Naive thymus-derived CD8-positive, alpha-beta T cell (primary cell): ENCODE data around the gene MGST2. TPM values are rescaled to one million over a fixed set of nuclear protein-coding genes. Genes with fewer than 3 reads are reported as not detected.

Experiments
- ATAC-seq, 2 donors: fragments of 150-1000 bp; cut with Tn5 transposase in 1 of 2; sonication (Bioruptor Pico), chemical (Tn5 transposase) in 1 of 2; 1 replicate in 1 of 2; 2 replicates in 1 of 2; pipeline ENCODE4 v1.10.0; 2021; ENCODE audit warnings: mild to moderate bottlenecking in 2 of 2, moderate library complexity in 2 of 2
- POLR2A ChIA-PET: fragments of 350-600 bp; sonication (Branson Sonifier 250); formaldehyde crosslinking; loops from one replicate; lab custom pipeline; 2021; ENCODE audit warnings: antibody characterized with exemption; lab: Charles Lee
- DNase-seq, 10 donors: peaks; one replicate each; pipeline versions ENCODE4 v3.0.0 to v3.0.0-alpha.2; 2020 to 2022
- H3K27ac Mint-ChIP-seq, 10 donors: one replicate each; pipeline ENCODE4 v1.8.0; 2020 to 2022; ENCODE audit warnings: mild to moderate bottlenecking in 10 of 10, mixed read lengths in 10 of 10, moderate library complexity in 4 of 10, inconsistent platforms in 1 of 10
- H3K27me3 Mint-ChIP-seq, 5 donors: one replicate each; pipeline ENCODE4 v1.8.0; 2021 to 2022; ENCODE audit warnings: mixed read lengths in 5 of 5
- H3K36me3 Mint-ChIP-seq, 3 donors: one replicate each; pipeline ENCODE4 v1.8.0; 2020 to 2022; ENCODE audit warnings: mixed read lengths in 3 of 3, mild to moderate bottlenecking in 2 of 3, inconsistent platforms in 1 of 3
- H3K4me1 Mint-ChIP-seq, 4 donors: one replicate each; pipeline ENCODE4 v1.8.0; 2021 to 2022; ENCODE audit warnings: mixed read lengths in 4 of 4
- H3K4me3 Mint-ChIP-seq, 10 donors: one replicate each; pipeline ENCODE4 v1.8.0; 2020 to 2022; ENCODE audit warnings: mild to moderate bottlenecking in 10 of 10, mixed read lengths in 10 of 10, moderate library complexity in 6 of 10, inconsistent platforms in 1 of 10
- H3K9me3 Mint-ChIP-seq, 9 donors: one replicate each; pipeline ENCODE4 v1.8.0; 2020 to 2022; ENCODE audit warnings: mixed read lengths in 9 of 9, mild to moderate bottlenecking in 3 of 9, inconsistent platforms in 1 of 9, moderate library complexity in 1 of 9
- polyA plus RNA-seq, 3 donors: library from polyadenylated mRNA; unstranded; fragments of 300-500 nt; fragmentation: Illumina TruSeq; gene quantifications; one replicate each; pipeline ENCODE4 v1.2.3, GENCODE V29; 2021
- total RNA-seq, 8 experiments: library from RNA in 2 of 8; stranded (reverse) in 2 of 8; gene quantifications; one replicate each; pipeline ENCODE4 v1.2.3 and lab custom pipeline; 2021 to 2026

Gene MGST2
- total and polyA plus RNA-seq, 5 experiments from 2014 or later: 0.39 to 1.6 (median 1.1) TPM; not detected in 1

GRCh38 chr4:139665079-139665689 is 435 bp upstream of the MGST2 start:
- H3K9me3 Mint-ChIP-seq: no peaks in the 10 kb centered on the region
- peak overlapping the region; percentile 78 to 97 (median 93) for H3K4me3 Mint-ChIP-seq
- H3K36me3 Mint-ChIP-seq: no peaks in the 10 kb centered on the region
- DNase-seq: no peak
- H3K27me3 Mint-ChIP-seq: peaks cover 0 to 6% (median 0%) of the 10 kb centered on the region in 5 donors
- ATAC-seq: peak in 1 of 2 donors; percentile 6
- H3K4me1 Mint-ChIP-seq: peaks cover 5 to 24% (median 20%) of the 10 kb centered on the region in 4 donors
- POLR2A ChIA-PET: no interaction called here
- peak overlapping the region in 7 of 10 donors; percentile 58 to 86 (median 80) for H3K27ac Mint-ChIP-seq

- H3K27ac Mint-ChIP-seq: peak overlapping the region in 5 of 10 donors; percentile 22 to 86 (median 45)
Observed at GRCh38 chr4:139666735-139667281, 1.2 kb downstream of the MGST2 start.

DNA sequence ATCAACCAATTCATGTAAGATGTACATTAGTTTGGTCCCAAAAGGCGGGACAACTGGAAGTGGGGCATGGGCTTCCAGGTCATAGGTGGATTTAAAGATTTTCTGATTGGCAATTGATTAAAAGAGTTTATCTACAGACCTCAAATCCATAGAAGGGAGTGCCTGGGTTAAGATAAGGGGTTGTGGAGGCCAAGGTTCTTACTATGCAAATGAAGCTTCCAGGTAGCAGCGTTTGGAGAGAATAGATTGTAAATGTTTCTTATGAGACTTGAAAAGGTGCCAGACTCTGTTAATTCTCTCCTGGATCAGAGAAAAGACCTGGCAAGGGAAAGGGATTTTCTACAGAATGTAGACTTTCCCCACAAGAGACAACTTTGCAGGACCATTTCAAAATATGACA is 2.4 kb downstream of the MGST2 start:
- ATAC-seq: no peak
- H3K36me3 Mint-ChIP-seq: no peaks in the 10 kb centered on the region
- H3K4me3 Mint-ChIP-seq: no peak overlapping the region
- H3K4me1 Mint-ChIP-seq: peaks cover 5 to 21% (median 20%) of the 10 kb centered on the region in 4 donors
- H3K27ac Mint-ChIP-seq: peak overlapping the region in 1 of 10 donors; percentile 71
- DNase-seq: no peak
- peaks cover 0 to 6% (median 0%) of the 10 kb centered on the region in 5 donors for H3K27me3 Mint-ChIP-seq
- no peaks in the 10 kb centered on the region for H3K9me3 Mint-ChIP-seq
- POLR2A ChIA-PET: no interaction called here

More at GRCh38 chr4:139666735-139667281, 1.2 kb downstream of the MGST2 start:
- ATAC-seq: no peak
- Mint-ChIP-seq H3K9me3 (no peaks in the 10 kb centered on the region), H3K27me3 (peaks cover 0 to 6% (median 0%) of the 10 kb centered on the region in 5 donors), H3K4me3 (peak overlapping the region; percentile 78 to 97 (median 93)), H3K4me1 (peaks cover 5 to 21% (median 20%) of the 10 kb centered on the region in 4 donors), H3K36me3 (no peaks in the 10 kb centered on the region)
- POLR2A ChIA-PET: no interaction called here
- DNase-seq: no peak

DNA sequence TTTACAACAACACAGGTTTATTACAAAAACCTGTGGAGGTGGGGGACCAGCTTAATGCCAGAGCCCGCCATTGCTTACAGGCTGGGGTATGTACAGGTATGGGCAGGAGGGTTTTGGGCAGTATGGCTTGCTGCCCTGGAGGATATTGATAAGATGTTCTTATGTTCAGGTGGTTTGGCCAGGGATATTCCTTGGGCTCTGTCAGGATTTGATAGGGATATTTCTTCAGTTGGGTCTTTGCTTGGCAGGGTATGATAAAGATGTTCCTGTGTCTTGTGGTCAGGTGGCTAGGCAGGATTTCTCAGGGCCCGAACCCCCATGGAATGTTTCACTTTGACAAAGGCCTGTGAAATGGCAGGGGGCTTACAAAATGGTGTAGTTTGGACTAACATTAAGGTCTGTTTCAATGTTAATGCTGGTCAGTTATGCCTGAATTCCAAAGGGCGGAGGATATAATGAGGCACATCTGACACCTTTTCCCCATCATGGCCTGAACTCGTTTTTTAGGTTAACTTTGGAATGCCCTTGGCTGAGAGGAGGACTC is 3.1 kb downstream of the MGST2 start:
- POLR2A ChIA-PET: no interaction called here
- no peak overlapping the region for H3K27ac Mint-ChIP-seq
- no peak for ATAC-seq
- no peaks in the 10 kb centered on the region for H3K9me3 Mint-ChIP-seq
- peaks cover 0 to 6% (median 0%) of the 10 kb centered on the region in 5 donors for H3K27me3 Mint-ChIP-seq
- no peak overlapping the region for H3K4me3 Mint-ChIP-seq
- H3K36me3 Mint-ChIP-seq: no peaks in the 10 kb centered on the region
- peaks cover 5 to 21% (median 20%) of the 10 kb centered on the region in 4 donors for H3K4me1 Mint-ChIP-seq
- no peak for DNase-seq

DNA sequence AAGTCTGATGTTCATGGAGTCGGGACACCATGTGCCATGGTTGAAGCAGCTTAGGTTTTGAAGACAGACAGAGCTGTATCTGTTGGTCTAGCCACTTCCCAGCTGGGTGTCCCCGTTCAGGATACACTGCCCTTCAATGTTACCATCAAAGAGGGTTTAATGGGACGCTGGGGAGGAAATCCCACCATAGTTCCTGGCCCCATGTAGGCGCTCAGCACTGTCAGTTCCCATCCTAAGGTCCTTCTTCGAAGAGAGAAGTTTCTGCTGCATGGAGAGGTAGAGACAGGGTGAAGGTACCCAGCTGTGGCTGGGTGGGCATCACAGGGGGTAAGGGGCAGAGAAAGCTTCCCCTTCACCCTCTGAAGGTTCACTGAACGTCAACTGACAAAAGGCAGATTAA is 3.7 kb downstream of the MGST2 start:
- no peak overlapping the region for H3K4me3 Mint-ChIP-seq
- no peaks in the 10 kb centered on the region for H3K9me3 Mint-ChIP-seq
- H3K36me3 Mint-ChIP-seq: no peaks in the 10 kb centered on the region
- peaks cover 0 to 6% (median 0%) of the 10 kb centered on the region in 5 donors for H3K27me3 Mint-ChIP-seq
- peaks cover 5 to 21% (median 20%) of the 10 kb centered on the region in 4 donors for H3K4me1 Mint-ChIP-seq
- DNase-seq (no peak), ATAC-seq (no peak)
- POLR2A ChIA-PET: no interaction called here
- no peak overlapping the region for H3K27ac Mint-ChIP-seq

GRCh38 chr4:139669890-139670289 is 4.3 kb downstream of the MGST2 start:
- Mint-ChIP-seq H3K27me3 (peaks cover 0 to 6% (median 0%) of the 10 kb centered on the region in 5 donors), H3K36me3 (no peaks in the 10 kb centered on the region), H3K27ac (peak overlapping the region in 1 of 10 donors; percentile 18), H3K4me3 (no peak overlapping the region), H3K9me3 (no peaks in the 10 kb centered on the region), H3K4me1 (peaks cover 5 to 23% (median 20%) of the 10 kb centered on the region in 4 donors)
- ATAC-seq (no peak), DNase-seq (no peak)
- POLR2A ChIA-PET: no interaction called here

GRCh38 chr4:139670775-139671174 is 5.2 kb downstream of the MGST2 start:
- no peak for DNase-seq
- no peak overlapping the region for H3K4me3 Mint-ChIP-seq

GRCh38 chr4:139672215-139672614 is 6.6 kb downstream of the MGST2 start:
- no peaks in the 10 kb centered on the region for H3K9me3 Mint-ChIP-seq
- H3K27me3 Mint-ChIP-seq: peaks cover 0 to 4% (median 0%) of the 10 kb centered on the region in 5 donors
- H3K4me3 Mint-ChIP-seq: no peak overlapping the region

More at GRCh38 chr4:139670775-139671174, 5.2 kb downstream of the MGST2 start:
- H3K27me3 Mint-ChIP-seq: peaks cover 0 to 6% (median 0%) of the 10 kb centered on the region in 5 donors
- H3K4me1 Mint-ChIP-seq: peaks cover 2 to 26% (median 14%) of the 10 kb centered on the region in 4 donors
- no peaks in the 10 kb centered on the region for H3K9me3 Mint-ChIP-seq
- POLR2A ChIA-PET: no interaction called here
- H3K27ac Mint-ChIP-seq: no peak overlapping the region
- H3K36me3 Mint-ChIP-seq: no peaks in the 10 kb centered on the region
- ATAC-seq: no peak

GRCh38 chr4:139672732-139673131 is 7.1 kb downstream of the MGST2 start:
- POLR2A ChIA-PET: no interaction called here
- Mint-ChIP-seq H3K4me1 (peaks cover 0 to 11% (median 0%) of the 10 kb centered on the region in 4 donors), H3K4me3 (no peak overlapping the region), H3K27ac (peak overlapping the region in 1 of 10 donors; percentile 29), H3K36me3 (no peaks in the 10 kb centered on the region), H3K27me3 (peaks cover 0 to 4% (median 0%) of the 10 kb centered on the region in 5 donors), H3K9me3 (no peaks in the 10 kb centered on the region)
- DNase-seq (no peak), ATAC-seq (no peak)

More at GRCh38 chr4:139672215-139672614, 6.6 kb downstream of the MGST2 start:
- POLR2A ChIA-PET: no interaction called here
- peaks cover 0 to 13% (median 0%) of the 10 kb centered on the region in 4 donors for H3K4me1 Mint-ChIP-seq
- no peak for DNase-seq
- no peaks in the 10 kb centered on the region for H3K36me3 Mint-ChIP-seq
- no peak for ATAC-seq
- peak overlapping the region in 1 of 10 donors; percentile 30 for H3K27ac Mint-ChIP-seq

- H3K27me3 Mint-ChIP-seq: no peaks in the 10 kb centered on the region
- H3K27ac Mint-ChIP-seq: no peak overlapping the region
- no peaks in the 10 kb centered on the region for H3K9me3 Mint-ChIP-seq
- no peaks in the 10 kb centered on the region for H3K36me3 Mint-ChIP-seq
- ATAC-seq: no peak
- POLR2A ChIA-PET: no interaction called here
- peaks cover 0 to 11% (median 0%) of the 10 kb centered on the region in 4 donors for H3K4me1 Mint-ChIP-seq
- H3K4me3 Mint-ChIP-seq: no peak overlapping the region
- DNase-seq: no peak
Observed at GRCh38 chr4:139674875-139675550, 9.4 kb downstream of the MGST2 start.

GRCh38 chr4:139675651-139676050 is 10.0 kb downstream of the MGST2 start:
- POLR2A ChIA-PET: no interaction called here
- Mint-ChIP-seq H3K36me3 (no peaks in the 10 kb centered on the region), H3K9me3 (no peaks in the 10 kb centered on the region), H3K4me3 (no peak overlapping the region), H3K27me3 (no peaks in the 10 kb centered on the region), H3K4me1 (peaks cover 0 to 11% (median 0%) of the 10 kb centered on the region in 4 donors), H3K27ac (no peak overlapping the region)
- DNase-seq (no peak), ATAC-seq (no peak)

GRCh38 chr4:139676365-139676764 is 10.7 kb downstream of the MGST2 start:
- Mint-ChIP-seq H3K9me3 (no peaks in the 10 kb centered on the region), H3K4me1 (peaks cover 0 to 11% (median 0%) of the 10 kb centered on the region in 4 donors), H3K4me3 (no peak overlapping the region), H3K27ac (no peak overlapping the region), H3K36me3 (no peaks in the 10 kb centered on the region), H3K27me3 (no peaks in the 10 kb centered on the region)
- ATAC-seq: no peak
- no peak for DNase-seq
- POLR2A ChIA-PET: no interaction called here
